K562 (cell line): ENCODE results near the gene SPINT3. TPM values are rescaled to one million over a fixed set of nuclear protein-coding genes. Genes with fewer than 3 reads are reported as not detected.

ENCODE experiments used
- ATAC-seq: fragments of 200-7000 bp; cut with Tn5 transposase; 3 replicates; pipeline ENCODE4 v1.9.1; 2020; ENCODE audit warnings: moderate library complexity
- BruUV-seq: library from RNA; stranded (reverse); fragments of 400-500 nt; replicated peaks from 2 replicates; lab custom pipeline; 2021; lab: Mats Ljungman, UMichigan
- CTCF ChIA-PET: fragments of 300-600 bp; formaldehyde crosslinking; extraction: SDS; loops from one replicate; lab custom pipeline; 2021; ENCODE audit warnings: low intra/inter-chr PET ratio; lab: Yijun Ruan, JAX
- POLR2A ChIA-PET: fragments of 300-600, 350-650 bp; sonication (Branson Sonifier 250); formaldehyde crosslinking; extraction: SDS; loops from one replicate; lab custom pipeline; 2021; ENCODE audit warnings: antibody characterized with exemption, inconsistent platforms; lab: Yijun Ruan, JAX
- DNase-seq, 4 experiments: peaks; one replicate each; pipeline versions ENCODE4 v3.0.0 to v3.0.0-alpha.2; 2011 to 2018; ENCODE audit warnings: low spot score in 3 of 4, mixed read lengths in 3 of 4; ENCODE audit errors: extremely low read depth in 1 of 4
- FAIRE-seq: peaks from 2 replicates; lab custom pipeline; 2011; peaks lifted over from hg19 to GRCh38; lab: Jason Lieb, UNC
- H2AFZ ChIP-seq: 2 replicates; pipeline ENCODE4 v1.6.0; 2011; ENCODE audit warnings: low read depth, low read length, control low read depth, inconsistent platforms
- H3K27ac ChIP-seq: fragments of 200-600 bp; 3 replicates; pipeline ENCODE4 v1.8.0; 2011; ENCODE audit warnings: low read depth, mild to moderate bottlenecking, control low read depth, inconsistent platforms, low read length, moderate library complexity, mixed read lengths; ENCODE audit errors: extremely low read depth
- H3K27me3 ChIP-seq, 2 experiments: fragments of 300-600 bp in 1 of 2; 2 replicates in 1 of 2; 3 replicates in 1 of 2; pipeline versions ENCODE4 v1.6.0 to v1.8.0; 2011; ENCODE audit warnings: inconsistent platforms in 2 of 2, low read length in 2 of 2, mild to moderate bottlenecking in 1 of 2, mixed read lengths in 1 of 2, moderate library complexity in 1 of 2; ENCODE audit not compliant: control insufficient read depth in 2 of 2, insufficient read depth in 2 of 2
- H3K36me3 ChIP-seq: fragments of 300-600 bp; 3 replicates; pipeline ENCODE4 v1.8.0; 2011; ENCODE audit warnings: mild to moderate bottlenecking, low read length, inconsistent platforms; ENCODE audit not compliant: control insufficient read depth, insufficient read depth
- H3K4me1 ChIP-seq, 2 experiments: fragments of 200-600 bp in 1 of 2; replicated peaks in 1 of 2; 2 replicates in 1 of 2; 3 replicates in 1 of 2; pipeline versions ENCODE4 v1.5.1 to v1.8.0; 2011; ENCODE audit warnings: inconsistent platforms in 2 of 2, low read length in 2 of 2, mild to moderate bottlenecking in 1 of 2, mixed read lengths in 1 of 2, moderate library complexity in 1 of 2; ENCODE audit not compliant: control insufficient read depth in 2 of 2, insufficient read depth in 2 of 2
- H3K4me2 ChIP-seq: 2 replicates; pipeline ENCODE4 v1.6.1; 2011; ENCODE audit warnings: low read length, control low read depth, inconsistent platforms, mixed read lengths; ENCODE audit not compliant: insufficient read depth
- H3K4me3 ChIP-seq: fragments of 200-600 bp; sonication (generic), shearing (Covaris generic); 2 replicates; pipeline ENCODE4 v1.5.1; 2016; ENCODE audit warnings: control low read depth, inconsistent platforms
- H3K79me2 ChIP-seq: fragments of 200-600 bp; 3 replicates; pipeline ENCODE4 v1.8.0; 2011; ENCODE audit warnings: low read length, inconsistent platforms; ENCODE audit not compliant: control insufficient read depth, insufficient read depth
- H3K9ac ChIP-seq, 2 experiments: 2 replicates each; pipeline versions ENCODE4 v1.6.0 to v1.6.1; 2011; ENCODE audit warnings: low read depth in 2 of 2, low read length in 2 of 2, control low read depth in 1 of 2, inconsistent platforms in 1 of 2, mild to moderate bottlenecking in 1 of 2, mixed read lengths in 1 of 2; ENCODE audit not compliant: insufficient read depth in 1 of 2
- H3K9me1 ChIP-seq: one replicate; pipeline ENCODE4 v1.6.0; 2011; ENCODE audit warnings: inconsistent platforms, mild to moderate bottlenecking, low read length, moderate library complexity; ENCODE audit not compliant: control insufficient read depth, insufficient read depth
- H3K9me3 ChIP-seq: replicated peaks from 2 replicates; pipeline ENCODE4 v1.5.1; 2011; ENCODE audit warnings: low read depth, low read length, inconsistent platforms; ENCODE audit not compliant: control insufficient read depth, insufficient read depth
- H4K20me1 ChIP-seq: replicated peaks from 2 replicates; pipeline ENCODE4 v1.6.1; 2011; ENCODE audit warnings: low read length, inconsistent platforms, mixed read lengths; ENCODE audit not compliant: control insufficient read depth, insufficient read depth
- ARID4B ChIP-seq: sonication (generic); formaldehyde crosslinking; IDR thresholded peaks from 2 replicates; pipeline ENCODE4 v1.8.0; 2022; ENCODE audit warnings: mild to moderate bottlenecking, missing genetic modification reagents
- CBX2 ChIP-seq: fragments of 200-600 bp; sonication (generic); IDR thresholded peaks from one replicate; pipeline ENCODE4 v1.6.1; 2012; ENCODE audit warnings: mild to moderate bottlenecking, low read length, inconsistent platforms; ENCODE audit not compliant: insufficient read depth, poor library complexity, severe bottlenecking
- E2F3 ChIP-seq: fragments of 250-450 bp; sonication (Bioruptor Pico); IDR thresholded peaks from 2 replicates; pipeline ENCODE4 v1.4.0; 2020; ENCODE audit warnings: mild to moderate bottlenecking
- ERF ChIP-seq: fragments of 450-650 bp; formaldehyde crosslinking; IDR thresholded peaks from 2 replicates; pipeline ENCODE4 v1.4.0; 2020; ENCODE audit warnings: mild to moderate bottlenecking, mixed read lengths
- ESRRB ChIP-seq: fragments of 250-450 bp; sonication (Bioruptor Pico); IDR thresholded peaks from 2 replicates; pipeline ENCODE4 v1.5.0; 2020; ENCODE audit warnings: mild to moderate bottlenecking, moderate library complexity, borderline replicate concordance
- GTF2E2 ChIP-seq: fragments of 200-800 bp; sonication (Bioruptor generic); IDR thresholded peaks from 2 replicates; pipeline ENCODE4 v1.6.1; 2016; ENCODE audit warnings: missing genetic modification characterization, missing compliant biosample characterization
- LEF1 ChIP-seq: fragments of 450-650 bp; IDR thresholded peaks from 2 replicates; pipeline ENCODE4 v1.6.1; 2016; ENCODE audit warnings: mild to moderate bottlenecking
- POLR2AphosphoS2 ChIP-seq: IDR thresholded peaks from 2 replicates; pipeline ENCODE4 v1.6.1; 2012; ENCODE audit warnings: low read length, improper control_type of control experiment
- RBFOX2 ChIP-seq: fragments of 200-400 bp; formaldehyde crosslinking; IDR thresholded peaks from 2 replicates; pipeline ENCODE4 v1.6.1; 2017; ENCODE audit warnings: low read depth, mild to moderate bottlenecking, low read length, moderate library complexity
- RBM39 ChIP-seq: fragments of 200-400 bp; formaldehyde crosslinking; optimal IDR thresholded peaks from 2 replicates; pipeline ENCODE3; 2018; ENCODE audit warnings: low read depth, low read length
- SMARCE1 ChIP-seq: fragments of 450-650 bp; IDR thresholded peaks from 2 replicates; pipeline ENCODE4 v1.7.1; 2016; ENCODE audit warnings: mild to moderate bottlenecking
- SRSF9 ChIP-seq: fragments of 200-400 bp; formaldehyde crosslinking; IDR thresholded peaks from 2 replicates; pipeline ENCODE4 v1.6.1; 2017; ENCODE audit warnings: low read depth, low read length, borderline replicate concordance
- TAF1 ChIP-seq: IDR thresholded peaks from 2 replicates; pipeline ENCODE4 v1.6.1; 2011; ENCODE audit warnings: mild to moderate bottlenecking, low read length, moderate library complexity; ENCODE audit not compliant: insufficient read depth, control insufficient read depth, severe bottlenecking; ENCODE audit errors: extremely low read depth
- ZFPM2 ChIP-seq: fragments of 250-450 bp; sonication (Bioruptor Pico); IDR thresholded peaks from 2 replicates; pipeline ENCODE4 v1.5.1; 2022; ENCODE audit warnings: mild to moderate bottlenecking
- ZNF134 ChIP-seq: fragments of 250-450 bp; sonication (Bioruptor Pico); conservative IDR thresholded peaks from 2 replicates; pipeline ENCODE4 v1.4.0; 2020
- WGBS: fragments of 100-300 bp; shearing (Covaris generic); methylation state at CpG from one replicate; pipeline ENCODE4 v1.1.6; 2016; ENCODE audit warnings: low coverage, mixed read lengths; ENCODE audit not compliant: insufficient coverage; ENCODE audit errors: missing lambda C conversion rate; 5-methylcytosine and 5-hydroxymethylcytosine counted together
- in situ Hi-C: fragments of 300-500 bp; cut with MboI; formaldehyde crosslinking; loops from 4 replicates; pipeline ENCODE4 v1.15.0; 2018; ENCODE audit warnings: inconsistent platforms, mixed read lengths
- intact Hi-C: fragments of 100-400 bp; cut with micrococcal nuclease; formaldehyde crosslinking; loops from 2 replicates; pipeline ENCODE4 v1.14.2; 2022
- polyA plus RNA-seq, 8 experiments: library from polyadenylated mRNA; depleted of rRNA in 4 of 8; stranded (reverse) in 5 of 8; unstranded in 3 of 8; fragments of >200 nt; fragmentation: Nextera tagmentation in 2 of 8; fragmentation: Illumina TruSeq in 1 of 8; extraction: Ambion mirVana in 2 of 8; extraction: Trizol in 1 of 8; gene quantifications; 2 replicates each; pipeline versions ENCODE4 v1.2.1 to v1.2.3, GENCODE V29; 2011 to 2014; ENCODE audit warnings: inconsistent platforms in 1 of 8, missing spikeins in 1 of 8
- total RNA-seq, 7 experiments: library from RNA; depleted of rRNA in 6 of 7; stranded (reverse); fragments of >200 nt in 6 of 7; fragmentation: Illumina TruSeq in 2 of 7; extraction: Trizol in 2 of 7; gene quantifications; 2 replicates each; pipeline versions ENCODE4 v1.2.1 to v1.2.3, GENCODE V29; 2011 to 2021; ENCODE audit warnings: low replicate concordance in 1 of 7
- TF ChIP-seq, protein P1 (sequence below): sonication (generic); formaldehyde crosslinking; IDR thresholded peaks from 2 replicates; pipeline ENCODE4 v1.8.0; 2023; ENCODE audit warnings: mild to moderate bottlenecking, missing genetic modification reagents

The SPINT3 gene
- total and polyA plus RNA-seq, 9 of the 15 experiments (the other 6 are each of a cell fraction or from before 2014, with no cell fraction given) = not detected

GRCh38 chr20:45467861-45468260 lies 47.6 kb downstream of the SPINT3 start:
- H3K4me2 ChIP-seq = no peak overlapping the region
- peaks cover 2% of the 10 kb centered on the region for H3K9me1 ChIP-seq
- H3K27me3 ChIP-seq = peaks cover 26 to 35% of the 10 kb centered on the region in 2 experiments; a peak in 4 of 5 replicates
- H3K9ac ChIP-seq = no peak overlapping the region
- no peaks in the 10 kb centered on the region for H3K36me3 ChIP-seq
- FAIRE-seq = no peak
- H3K4me1 ChIP-seq = peaks cover 0 to 16% of the 10 kb centered on the region in 2 experiments; a peak in 2 of 5 replicates
- TF ChIP-seq ARID4B (CRISPR knock-in tag) = no peak
- TF ChIP-seq, protein P1, sequence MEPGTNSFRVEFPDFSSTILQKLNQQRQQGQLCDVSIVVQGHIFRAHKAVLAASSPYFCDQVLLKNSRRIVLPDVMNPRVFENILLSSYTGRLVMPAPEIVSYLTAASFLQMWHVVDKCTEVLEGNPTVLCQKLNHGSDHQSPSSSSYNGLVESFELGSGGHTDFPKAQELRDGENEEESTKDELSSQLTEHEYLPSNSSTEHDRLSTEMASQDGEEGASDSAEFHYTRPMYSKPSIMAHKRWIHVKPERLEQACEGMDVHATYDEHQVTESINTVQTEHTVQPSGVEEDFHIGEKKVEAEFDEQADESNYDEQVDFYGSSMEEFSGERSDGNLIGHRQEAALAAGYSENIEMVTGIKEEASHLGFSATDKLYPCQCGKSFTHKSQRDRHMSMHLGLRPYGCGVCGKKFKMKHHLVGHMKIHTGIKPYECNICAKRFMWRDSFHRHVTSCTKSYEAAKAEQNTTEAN (CRISPR knock-in tag) = no peak
- TF ChIP-seq SMARCE1 = no peak
- no peak for TF ChIP-seq RBFOX2
- no peak for TF ChIP-seq E2F3
- no peak for TF ChIP-seq ESRRB (CRISPR knock-in tag)
- no peak for TF ChIP-seq RBM39
- no peak for TF ChIP-seq LEF1
- no peak for TF ChIP-seq CBX2
- TF ChIP-seq ZFPM2 (CRISPR knock-in tag) = no peak
- no peak for TF ChIP-seq TAF1
- no peak for TF ChIP-seq POLR2AphosphoS2
- TF ChIP-seq GTF2E2 (tag) = no peak
- no peak for TF ChIP-seq ZNF134 (CRISPR knock-in tag)
- no peak for TF ChIP-seq SRSF9
- TF ChIP-seq ERF (CRISPR knock-in tag) = no peak
- H3K4me3 ChIP-seq = no peak overlapping the region
- H3K9me3 ChIP-seq = no peaks in the 10 kb centered on the region
- no peak for DNase-seq
- no peak overlapping the region for H3K27ac ChIP-seq
- no peak for ATAC-seq
- ChIA-PET POLR2A (interaction anchor here (0.6 kb wide), 1 partner anchor 170 kb away, joined by 3 read pairs; no protein-coding TSS in a partner anchor), CTCF (no interaction called here)
- no TSS peak for BruUV-seq
- 2% methylated on average over 3 of the region's 3 CpGs for WGBS
- H4K20me1 ChIP-seq = 0 out of 2 replicates have a peak, but pooled peaks cover 3% of the 10 kb centered on the region
- in situ Hi-C loops (no loop called here), intact Hi-C loops (no loop called here)
- H3K79me2 ChIP-seq = no peaks in the 10 kb centered on the region
- H2AFZ ChIP-seq = no peak overlapping the region
